H1 (cell line): ENCODE results near the gene NLRX1.

Experiments
- EP300 ChIP-seq, 2 experiments: IDR thresholded peaks; 1 replicate in 1 of 2; 2 replicates in 1 of 2; pipeline ENCODE4 v1.6.1; 2011 to 2012; ENCODE audit warnings: low read depth in 2 of 2, low read length in 2 of 2, mild to moderate bottlenecking in 2 of 2, borderline replicate concordance in 1 of 2, inconsistent platforms in 1 of 2, moderate library complexity in 1 of 2
- POLR2A ChIP-seq, 2 experiments: IDR thresholded peaks; 1 replicate in 1 of 2; 2 replicates in 1 of 2; pipeline ENCODE4 v1.6.1; 2011; ENCODE audit warnings: low read depth in 2 of 2, low read length in 2 of 2, mild to moderate bottlenecking in 2 of 2; ENCODE audit errors: control extremely low read depth in 1 of 2
- POLR2AphosphoS5 ChIP-seq: IDR thresholded peaks from 2 replicates; pipeline ENCODE4 v1.6.1; 2011; ENCODE audit warnings: low read depth, low read length
- RFX5 ChIP-seq: IDR thresholded peaks from 2 replicates; pipeline ENCODE4 v1.6.1; 2011; ENCODE audit warnings: low read depth, low read length, improper control_type of control experiment, borderline replicate concordance

- TF ChIP-seq RFX5 (no peak), EP300 (IDR thresholded peaks at IDR 0.05; ENCODE audit: borderline replicate concordance in 1 of 2, low read depth in 2 of 2, low read length in 2 of 2) (no peak), POLR2A (IDR thresholded peaks at IDR 0.05; ENCODE audit: control extremely low read depth in 1 of 2, low read depth in 2 of 2, low read length in 2 of 2) (no peak), POLR2AphosphoS5 (no peak)
Measured at GRCh38 chr11:119222891-119223290, 54.4 kb downstream of the NLRX1 start.
